PC-3 (cell line): Measurements from ENCODE around the gene ZNF346. TPM values are rescaled to one million over a fixed set of nuclear protein-coding genes. Genes with fewer than 3 reads are reported as not detected.

Experiments
- ATAC-seq: fragments of 200-7000 bp; cut with Tn5 transposase; 2 replicates; pipeline ENCODE4 v1.9.1; 2020; ENCODE audit warnings: mild to moderate bottlenecking, moderate library complexity
- BruUV-seq: library from RNA; stranded (reverse); fragments of 400-500 nt; replicated peaks from 2 replicates; lab custom pipeline; 2021; lab: Mats Ljungman, UMichigan
- CTCF ChIA-PET: fragments of 300-600 bp; sonication (Branson Sonifier 250); formaldehyde crosslinking; loops from one replicate; lab custom pipeline; 2022; ENCODE audit warnings: antibody characterized with exemption; lab: Charles Lee
- POLR2A ChIA-PET: fragments of 300-600 bp; sonication (Branson Sonifier 250); formaldehyde crosslinking; loops from one replicate; lab custom pipeline; 2022; ENCODE audit warnings: antibody characterized with exemption; ENCODE audit not compliant: unreplicated experiment; lab: Charles Lee
- DNase-seq: peaks from one replicate; pipeline ENCODE4 v3.0.0-alpha.2; 2015
- H2AFZ ChIP-seq: fragments of 300-600 bp; sonication (generic); 2 replicates; pipeline ENCODE4 v1.6.0; 2016; ENCODE audit warnings: antibody characterized with exemption, low read length
- H3F3A ChIP-seq: fragments of 300-600 bp; sonication (generic); one replicate; pipeline ENCODE4 v1.6.0; 2017; ENCODE audit warnings: antibody characterized with exemption, low read length, control low read depth, mild to moderate bottlenecking; ENCODE audit not compliant: unreplicated experiment
- H3K27ac ChIP-seq: fragments of 300-600 bp; sonication (generic); 2 replicates; pipeline ENCODE4 v1.5.1; 2016; ENCODE audit warnings: mild to moderate bottlenecking, low read length
- H3K27me3 ChIP-seq: fragments of 300-600 bp; sonication (generic); 2 replicates; pipeline ENCODE4 v1.6.1; 2016; ENCODE audit warnings: low read length, mixed read lengths
- H3K36me3 ChIP-seq: fragments of 300-600 bp; sonication (generic); 2 replicates; pipeline ENCODE4 v1.6.1; 2016; ENCODE audit warnings: low read depth, mixed run types, low read length, mixed read lengths
- H3K4me1 ChIP-seq: fragments of 300-600 bp; sonication (generic); 2 replicates; pipeline ENCODE4 v1.5.1; 2016; ENCODE audit warnings: low read length; ENCODE audit not compliant: insufficient read depth
- H3K4me2 ChIP-seq: fragments of 300-600 bp; sonication (generic); 2 replicates; pipeline ENCODE4 v1.6.0; 2016; ENCODE audit warnings: low read length
- H3K4me3 ChIP-seq: fragments of 300-600 bp; sonication (generic); 2 replicates; pipeline ENCODE4 v1.5.1; 2016; ENCODE audit warnings: mild to moderate bottlenecking, low read length, mixed read lengths
- H3K79me2 ChIP-seq: fragments of 300-600 bp; sonication (generic); 2 replicates; pipeline ENCODE4 v1.6.1; 2017; ENCODE audit warnings: low read length, mixed read lengths
- H3K9ac ChIP-seq: fragments of 300-600 bp; sonication (generic); 2 replicates; pipeline ENCODE4 v1.6.0; 2016; ENCODE audit warnings: mild to moderate bottlenecking, low read length
- H3K9me2 ChIP-seq: fragments of 300-600 bp; sonication (generic); replicated peaks from 2 replicates; pipeline ENCODE4 v1.6.1; 2016; ENCODE audit warnings: mixed run types, low read length, mixed read lengths
- H3K9me3 ChIP-seq: fragments of 300-600 bp; sonication (generic); 2 replicates; pipeline ENCODE4 v1.6.1; 2016; ENCODE audit warnings: low read length, mixed read lengths
- H4K20me1 ChIP-seq: fragments of 300-600 bp; sonication (generic); 2 replicates; pipeline ENCODE4 v1.6.1; 2016; ENCODE audit warnings: low read length, mixed read lengths
- CTCF ChIP-seq: fragments of 300-600 bp; sonication (generic); conservative IDR thresholded peaks from 2 replicates; pipeline ENCODE4 v1.5.1; 2017; ENCODE audit warnings: antibody characterized with exemption, low read depth, mild to moderate bottlenecking, low read length
- EZH2 ChIP-seq: fragments of 300-600 bp; sonication (generic); IDR thresholded peaks from one replicate; pipeline ENCODE4 v1.6.1; 2017; ENCODE audit warnings: antibody characterized with exemption, mild to moderate bottlenecking, low read length; ENCODE audit not compliant: unreplicated experiment
- EZH2phosphoT487 ChIP-seq: fragments of 300-600 bp; sonication (generic); IDR thresholded peaks from 2 replicates; pipeline ENCODE4 v1.6.1; 2018; ENCODE audit warnings: mild to moderate bottlenecking, antibody characterized with exemption, low read length, borderline replicate concordance
- intact Hi-C: fragments of 100-400 bp; cut with micrococcal nuclease; formaldehyde crosslinking; loops from 2 replicates; pipeline ENCODE4 v1.9.0; 2023
- total RNA-seq: library from RNA; depleted of rRNA; stranded (reverse); fragments of >200 nt; gene quantifications from 2 replicates; pipeline ENCODE4 v1.2.3, GENCODE V29; 2014

Gene ZNF346
- total RNA-seq, 1 experiment from 2014 or later: 38.9 TPM

GRCh38 chr5:177092178-177093081, 69.9 kb downstream of the ZNF346 start:
- intact Hi-C loops: no loop called here
- Histone ChIP-seq H3K27me3 (no peaks in the 10 kb centered on the region), H3K79me2 (0 out of 2 replicates have a peak, but pooled peaks cover 3% of the 10 kb centered on the region), H3K4me3 (no peak overlapping the region), H3K36me3 (no peaks in the 10 kb centered on the region), H3K4me1 (peaks cover 4% of the 10 kb centered on the region; the same call in 1 of the 2 replicates), H3F3A (no peaks in the 10 kb centered on the region), H4K20me1 (no peaks in the 10 kb centered on the region), H3K4me2 (no peak overlapping the region), H3K9ac (no peak overlapping the region), H3K9me2 (no peaks in the 10 kb centered on the region), H3K27ac (no peak overlapping the region), H3K9me3 (no peaks in the 10 kb centered on the region), H2AFZ (no peak overlapping the region)
- DNase-seq: no peak
- TF ChIP-seq CTCF (no peak), EZH2phosphoT487 (no peak), EZH2 (no peak)
- CTCF ChIA-PET: no interaction called here
- no TSS peak for BruUV-seq
- no peak for ATAC-seq
- POLR2A ChIA-PET: no interaction called here

GRCh38 chr5:177093082-177093712, 70.7 kb downstream of the ZNF346 start:
- ChIA-PET CTCF (no interaction called here), POLR2A (no interaction called here)
- no TSS peak for BruUV-seq
- TF ChIP-seq EZH2phosphoT487: no peak
- no peak for TF ChIP-seq EZH2
- no peak for TF ChIP-seq CTCF
- no peak overlapping the region for H3K9ac ChIP-seq
- no peak overlapping the region for H2AFZ ChIP-seq
- H4K20me1 ChIP-seq: no peaks in the 10 kb centered on the region
- no peak overlapping the region for H3K4me3 ChIP-seq
- intact Hi-C loops: no loop called here
- no peak for DNase-seq
- H3K9me2 ChIP-seq: no peaks in the 10 kb centered on the region
- no peak overlapping the region for H3K4me2 ChIP-seq
- no peaks in the 10 kb centered on the region for H3K4me1 ChIP-seq
- H3F3A ChIP-seq: no peaks in the 10 kb centered on the region
- H3K27ac ChIP-seq: no peak overlapping the region
- H3K9me3 ChIP-seq: no peaks in the 10 kb centered on the region
- H3K79me2 ChIP-seq: no peaks in the 10 kb centered on the region
- no peak for ATAC-seq
- no peaks in the 10 kb centered on the region for H3K36me3 ChIP-seq
- H3K27me3 ChIP-seq: no peaks in the 10 kb centered on the region

GRCh38 chr5:177093803-177094202, 71.3 kb downstream of the ZNF346 start:
- DNase-seq (no peak), ATAC-seq (no peak)
- no peaks in the 10 kb centered on the region for H4K20me1 ChIP-seq
- no peaks in the 10 kb centered on the region for H3K9me3 ChIP-seq
- H3K79me2 ChIP-seq: no peaks in the 10 kb centered on the region
- no peaks in the 10 kb centered on the region for H3K9me2 ChIP-seq
- H3K27ac ChIP-seq: no peak overlapping the region
- H3K27me3 ChIP-seq: no peaks in the 10 kb centered on the region
- POLR2A ChIA-PET: no interaction called here
- CTCF ChIA-PET: no interaction called here
- H3K36me3 ChIP-seq: no peaks in the 10 kb centered on the region
- no peak for TF ChIP-seq CTCF
- TF ChIP-seq EZH2: no peak
- no peak for TF ChIP-seq EZH2phosphoT487
- BruUV-seq: no TSS peak
- no peaks in the 10 kb centered on the region for H3K4me1 ChIP-seq
- intact Hi-C loops: no loop called here
- H3K4me3 ChIP-seq: no peak overlapping the region
- no peak overlapping the region for H3K4me2 ChIP-seq
- H3K9ac ChIP-seq: no peak overlapping the region
- no peak overlapping the region for H2AFZ ChIP-seq
- H3F3A ChIP-seq: no peaks in the 10 kb centered on the region
